Hematopoietic multipotent progenitor cell treated with erythropoietin and hydrocortisone succinate and interleukin-3 and kit ligand, for 15 days (in vitro differentiated cells): Measurements from ENCODE around the gene LRFN3.
"Not testable (repeated sequence)": the region's sequence is repeated elsewhere in the genome, so short reads cannot be mapped to it uniquely, and the experiment has no call there.

ENCODE experiments used
- DNase-seq: peaks from one replicate; pipeline ENCODE4 v3.0.0-alpha.2; 2015; ENCODE audit warnings: low spot score

The LRFN3 gene, protein sequence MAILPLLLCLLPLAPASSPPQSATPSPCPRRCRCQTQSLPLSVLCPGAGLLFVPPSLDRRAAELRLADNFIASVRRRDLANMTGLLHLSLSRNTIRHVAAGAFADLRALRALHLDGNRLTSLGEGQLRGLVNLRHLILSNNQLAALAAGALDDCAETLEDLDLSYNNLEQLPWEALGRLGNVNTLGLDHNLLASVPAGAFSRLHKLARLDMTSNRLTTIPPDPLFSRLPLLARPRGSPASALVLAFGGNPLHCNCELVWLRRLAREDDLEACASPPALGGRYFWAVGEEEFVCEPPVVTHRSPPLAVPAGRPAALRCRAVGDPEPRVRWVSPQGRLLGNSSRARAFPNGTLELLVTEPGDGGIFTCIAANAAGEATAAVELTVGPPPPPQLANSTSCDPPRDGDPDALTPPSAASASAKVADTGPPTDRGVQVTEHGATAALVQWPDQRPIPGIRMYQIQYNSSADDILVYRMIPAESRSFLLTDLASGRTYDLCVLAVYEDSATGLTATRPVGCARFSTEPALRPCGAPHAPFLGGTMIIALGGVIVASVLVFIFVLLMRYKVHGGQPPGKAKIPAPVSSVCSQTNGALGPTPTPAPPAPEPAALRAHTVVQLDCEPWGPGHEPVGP

GRCh38 chr19:35935911-35936737 is at the start of gene LRFN3:
Gene LRFN3, plus strand, starts transcription at chr19:35936374. Its CDS starts 3,052 bp downstream, at chr19:35939426.
- DNase-seq = no peak

- no peak for DNase-seq
Measured at GRCh38 chr19:35887197-35887596, 49.0 kb upstream of the LRFN3 start.

GRCh38 chr19:35888398-35888797 is 47.8 kb upstream of the LRFN3 start:
- DNase-seq = no peak

GRCh38 chr19:35889370-35890112 is 46.6 kb upstream of the LRFN3 start:
- no peak for DNase-seq

GRCh38 chr19:35890113-35890650 is 46.0 kb upstream of the LRFN3 start:
- no peak for DNase-seq

DNA sequence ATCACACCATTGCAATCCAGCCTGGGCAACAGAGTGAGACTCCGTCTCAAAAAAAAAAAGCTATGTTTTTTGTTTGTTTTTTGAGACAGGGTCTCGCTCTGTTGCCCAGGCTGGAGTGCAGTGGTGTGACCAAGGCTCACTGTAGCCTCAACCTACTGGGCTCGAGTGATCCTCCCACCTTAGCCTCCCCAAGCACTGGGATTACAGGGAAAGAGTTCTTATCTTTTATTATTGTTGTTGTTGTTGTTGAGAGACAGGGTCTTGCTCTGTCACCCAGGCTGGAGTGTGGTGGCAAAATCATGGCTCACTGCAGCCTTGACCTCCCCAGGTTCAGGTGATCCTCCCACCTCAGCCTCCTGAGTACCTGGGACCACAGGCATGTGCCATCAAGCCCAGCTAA is 44.4 kb upstream of the LRFN3 start:
- DNase-seq = not testable (repeated sequence)

DNA sequence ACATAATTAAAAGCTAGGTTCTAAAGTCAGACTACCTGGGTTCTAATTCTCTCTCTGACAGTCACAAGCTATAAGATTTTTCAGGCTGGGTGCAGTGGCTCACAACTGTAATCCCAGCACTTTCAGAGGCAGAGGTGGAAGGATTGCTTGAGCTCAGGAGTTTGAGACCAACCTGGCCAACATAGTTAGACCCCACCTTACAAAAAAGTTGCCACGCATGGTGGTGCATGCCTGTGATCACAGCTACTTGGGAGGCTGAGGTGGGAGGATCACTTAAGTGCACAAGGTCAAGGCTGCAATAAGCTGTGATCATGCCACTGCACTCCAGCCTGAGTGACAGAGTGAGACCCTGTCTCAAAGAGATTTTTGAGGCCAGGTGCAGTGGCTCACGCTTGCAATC is 41.8 kb upstream of the LRFN3 start:
- no peak for DNase-seq

GRCh38 chr19:35895911-35896642 is 40.1 kb upstream of the LRFN3 start:
- no peak for DNase-seq

DNA sequence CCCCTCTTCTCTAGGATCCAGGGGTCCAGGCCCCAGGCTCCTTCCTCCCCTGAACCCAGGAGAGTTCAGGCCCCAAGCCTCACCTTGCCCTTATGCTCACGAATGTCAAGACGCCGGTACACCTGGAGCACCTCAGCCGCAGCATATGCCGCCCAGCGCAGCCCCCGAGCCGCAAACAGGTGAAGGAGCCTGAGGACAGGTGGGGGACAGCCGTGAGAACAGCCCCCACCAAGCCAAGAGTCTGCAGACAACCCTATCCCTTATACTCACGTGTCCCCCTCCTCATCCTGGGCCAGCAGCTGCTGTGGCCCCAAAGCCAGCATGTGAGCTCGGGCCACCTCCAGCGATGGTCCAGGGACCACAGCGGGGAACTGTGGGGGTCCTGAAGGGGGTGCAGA is 39.5 kb upstream of the LRFN3 start:
- no peak for DNase-seq

DNA sequence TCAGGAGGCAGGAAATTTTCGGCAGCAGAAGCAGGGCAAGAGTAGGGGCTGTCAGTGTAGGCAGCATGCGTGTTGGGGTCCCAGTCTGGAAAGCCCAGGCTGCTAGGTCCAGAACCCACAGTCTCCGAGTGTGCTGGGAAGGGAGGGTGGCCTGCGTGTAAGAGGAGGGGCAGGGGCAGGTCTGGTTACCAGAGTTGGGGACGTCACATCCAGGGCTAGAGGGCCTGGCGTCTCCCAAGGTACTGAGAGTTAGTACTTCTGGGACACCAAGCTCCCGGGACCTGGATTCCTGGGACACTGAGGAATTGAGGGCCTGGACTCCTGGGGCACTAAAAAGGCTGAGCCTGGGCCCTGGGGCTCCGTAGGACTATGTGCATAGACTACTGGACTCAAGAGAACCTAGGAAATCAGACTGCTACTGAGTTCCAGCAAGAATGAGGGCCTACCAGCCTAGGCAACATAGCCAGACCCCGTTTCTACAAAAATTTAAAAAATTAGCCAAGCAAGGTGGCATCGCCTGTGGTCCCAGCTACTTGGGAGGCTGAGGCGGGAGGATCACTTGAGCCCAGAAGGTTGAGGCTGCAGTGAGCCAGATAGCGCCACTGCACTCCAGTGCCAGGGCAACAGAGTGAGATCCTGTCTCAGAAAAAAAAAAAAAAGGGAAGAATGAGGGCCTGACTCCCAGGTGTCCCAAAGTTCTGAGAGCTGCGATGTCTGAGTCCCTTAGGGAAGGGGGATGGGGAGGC is 38.3 kb upstream of the LRFN3 start:
- no peak for DNase-seq

DNA sequence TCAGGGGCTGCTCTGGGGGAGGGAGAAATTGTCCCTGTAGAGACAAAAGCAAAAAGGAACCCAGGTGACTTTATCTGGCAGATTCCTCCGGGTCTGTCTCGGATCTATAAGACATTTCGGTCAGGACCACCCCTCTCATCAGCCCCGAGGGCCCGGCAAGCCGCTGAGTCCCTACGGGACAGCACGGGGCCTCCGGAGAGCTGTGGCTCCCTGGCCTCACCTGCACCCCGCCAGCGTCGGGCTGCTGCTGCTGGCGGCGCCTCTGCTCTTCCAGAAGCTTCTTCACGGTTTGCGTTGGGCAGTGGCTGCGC is 37.7 kb upstream of the LRFN3 start:
- no peak for DNase-seq

- peak; percentile 47 for DNase-seq
Measured at GRCh38 chr19:35899547-35900214, 36.5 kb upstream of the LRFN3 start.

DNA sequence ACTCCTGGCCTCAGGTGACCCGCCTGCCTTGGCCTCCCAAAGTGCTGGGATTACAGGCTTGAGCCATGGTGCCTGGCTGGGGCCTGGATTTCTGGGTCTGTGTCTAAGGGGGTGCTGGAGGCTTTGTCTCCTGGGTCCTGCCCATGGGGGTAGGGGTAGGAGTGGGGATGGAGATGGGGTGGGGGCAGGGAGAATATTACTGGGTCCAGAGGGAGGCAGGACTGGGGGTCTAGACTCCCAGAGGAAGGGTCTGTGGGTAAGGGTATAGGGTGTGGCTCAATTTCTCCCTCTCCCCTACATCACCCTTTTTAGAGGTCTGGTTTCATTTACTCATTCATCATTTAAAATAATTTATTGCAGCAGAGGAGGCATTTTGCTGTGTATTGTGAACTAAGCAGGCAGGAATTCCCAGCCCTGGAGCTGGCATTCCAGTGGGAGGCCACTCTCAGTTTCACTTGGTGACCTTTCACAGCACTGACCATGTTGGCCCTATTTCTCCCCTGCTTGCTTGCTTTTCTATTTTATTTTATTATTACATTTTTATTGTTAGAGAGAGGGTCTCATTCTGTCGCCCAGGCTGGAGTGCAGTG is 35.0 kb upstream of the LRFN3 start:
- no peak for DNase-seq

GRCh38 chr19:35901854-35902661 is 34.1 kb upstream of the LRFN3 start, which contains the start of gene HCST:
Gene HCST, plus strand, starts transcription at chr19:35902529. Its CDS starts 65 bp downstream, at chr19:35902594.
- no peak for DNase-seq

- no peak for DNase-seq
Measured at GRCh38 chr19:35902870-35903475, 33.2 kb upstream of the LRFN3 start.

- peak; percentile 31 for DNase-seq
Measured at GRCh38 chr19:35903550-35904179, 32.5 kb upstream of the LRFN3 start.

GRCh38 chr19:35904311-35905068 is 31.7 kb upstream of the LRFN3 start:
- DNase-seq = no peak
